GM19239 (cell line): ENCODE data around the gene FOLH1.
"Not testable (repeated sequence)": the region's sequence is repeated elsewhere in the genome, so short reads cannot be mapped to it uniquely, and the experiment has no call there.

Source experiments
- DNase-seq: peaks from one replicate; pipeline ENCODE4 v3.0.0; 2011; ENCODE audit warnings: low spot score; ENCODE audit not compliant: insufficient read length
- FAIRE-seq: peaks from 2 replicates; lab custom pipeline; 2011; peaks lifted over from hg19 to GRCh38; lab: Jason Lieb, UNC

Gene FOLH1

DNA sequence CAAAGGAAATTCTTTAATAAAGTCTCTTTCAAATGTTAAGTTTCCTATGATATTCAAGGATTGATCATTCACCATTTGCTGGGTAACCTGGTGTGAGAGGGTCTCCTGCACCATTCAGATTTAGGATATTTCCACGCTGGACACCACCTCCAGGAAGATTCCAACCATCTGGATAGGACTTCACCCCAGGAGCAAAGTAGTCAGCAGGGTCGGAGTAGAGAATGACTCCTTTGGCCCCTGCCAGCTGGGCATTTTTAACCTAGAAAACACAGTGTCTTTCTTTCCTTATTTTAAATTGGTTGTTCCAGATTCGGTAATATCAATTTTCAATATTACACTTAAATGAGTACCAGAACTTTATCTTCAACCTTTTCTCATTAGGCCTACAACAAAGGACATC lies 22.8 kb downstream of the FOLH1 start:
- DNase-seq, FAIRE-seq: not testable (repeated sequence)

DNA sequence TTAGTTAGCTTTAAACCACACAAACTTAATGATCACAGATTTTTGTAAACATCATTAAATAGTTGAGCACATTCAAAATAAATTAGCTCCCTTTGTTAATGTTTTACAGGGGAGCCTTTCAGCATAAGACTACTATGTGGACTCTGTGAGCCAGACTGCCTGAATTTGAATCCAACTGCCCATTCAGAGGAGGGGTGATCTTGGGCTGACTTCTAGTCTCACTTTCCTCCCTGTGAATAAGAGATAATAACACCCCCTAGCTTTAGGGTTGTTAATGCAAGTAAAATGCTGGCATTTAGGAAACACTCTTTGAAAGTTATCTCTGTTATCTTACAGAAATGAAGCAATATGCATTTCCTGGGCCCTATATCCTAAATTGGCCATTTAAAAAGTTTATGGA lies 23.6 kb downstream of the FOLH1 start:
- not testable (repeated sequence) for DNase-seq, FAIRE-seq

GRCh38 chr11:49177936-49178335 lies 30.5 kb downstream of the FOLH1 start:
- not testable (repeated sequence) for FAIRE-seq, DNase-seq

DNA sequence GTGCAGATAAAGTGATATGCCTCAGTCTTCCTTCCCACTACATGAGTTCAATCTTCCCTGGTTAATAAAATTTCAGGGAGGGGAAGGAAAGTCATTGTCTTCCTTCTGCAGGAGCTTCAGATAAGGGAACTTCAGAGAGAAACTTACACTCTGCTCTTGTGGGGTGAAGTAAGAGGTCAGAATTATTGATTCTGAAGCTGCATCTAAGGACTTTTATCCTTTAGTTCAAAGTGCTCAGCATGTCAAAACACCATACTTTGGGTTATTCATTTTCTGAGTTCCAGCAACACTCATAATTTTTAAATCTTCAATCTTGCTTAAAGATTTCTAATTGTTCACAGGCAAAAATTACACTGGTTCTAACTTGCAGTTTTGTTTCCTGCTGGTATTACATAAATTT lies 33.0 kb downstream of the FOLH1 start:
- FAIRE-seq, DNase-seq: not testable (repeated sequence)

DNA sequence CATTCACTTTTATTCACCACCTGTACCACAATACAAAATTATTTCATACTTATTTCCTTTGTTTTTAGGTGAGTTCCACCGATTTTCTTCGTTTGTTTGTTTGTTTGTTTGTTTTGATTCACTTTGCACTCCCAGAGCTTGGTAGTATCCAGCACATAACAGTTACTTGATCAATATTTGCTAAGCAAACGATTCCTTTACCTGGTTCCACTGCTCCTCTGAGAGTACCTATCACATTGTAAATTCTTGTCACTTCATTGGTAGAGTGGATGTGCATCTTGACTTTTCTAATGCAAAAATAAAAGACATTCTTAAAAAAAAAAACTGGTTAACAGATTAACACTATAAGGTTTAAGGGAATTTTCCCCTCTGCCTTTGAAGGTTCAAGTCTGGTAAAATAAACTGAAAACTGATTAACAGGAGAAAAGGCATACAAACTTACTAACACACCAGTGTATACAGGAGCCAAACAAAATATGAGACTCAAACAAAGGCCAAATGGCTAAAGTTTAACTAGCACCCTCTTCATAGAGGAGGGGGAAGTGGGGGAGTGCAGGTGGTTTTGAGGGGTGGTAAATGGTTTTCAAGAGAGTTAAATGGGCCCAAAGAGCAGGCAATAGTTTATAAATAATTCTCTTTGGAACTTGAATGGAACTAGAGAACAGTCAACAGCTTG lies 33.6 kb downstream of the FOLH1 start:
- not testable (repeated sequence) for DNase-seq, FAIRE-seq

DNA sequence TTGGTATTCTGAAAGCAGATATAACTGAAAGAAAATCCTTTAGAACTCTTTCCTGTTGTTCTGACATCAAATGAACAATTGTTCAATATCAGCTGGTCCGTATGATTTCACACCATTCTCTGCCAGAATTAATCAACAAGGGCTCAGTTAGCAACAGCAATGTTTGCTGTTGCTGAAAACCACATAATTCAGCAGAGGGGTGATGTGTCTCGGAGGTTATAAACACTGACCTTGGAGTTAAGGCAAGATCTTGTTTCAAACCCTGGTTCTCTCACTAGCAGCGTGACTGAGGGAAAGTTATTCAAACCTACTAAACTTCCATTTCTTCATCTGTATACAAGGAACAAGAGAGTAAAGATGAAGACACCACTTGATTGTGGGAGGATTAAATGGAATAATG lies 36.8 kb downstream of the FOLH1 start:
- FAIRE-seq, DNase-seq: not testable (repeated sequence)

GRCh38 chr11:49169579-49169978 lies 38.8 kb downstream of the FOLH1 start:
- not testable (repeated sequence) for DNase-seq, FAIRE-seq

GRCh38 chr11:49168992-49169391 lies 39.4 kb downstream of the FOLH1 start:
- not testable (repeated sequence) for DNase-seq, FAIRE-seq

DNA sequence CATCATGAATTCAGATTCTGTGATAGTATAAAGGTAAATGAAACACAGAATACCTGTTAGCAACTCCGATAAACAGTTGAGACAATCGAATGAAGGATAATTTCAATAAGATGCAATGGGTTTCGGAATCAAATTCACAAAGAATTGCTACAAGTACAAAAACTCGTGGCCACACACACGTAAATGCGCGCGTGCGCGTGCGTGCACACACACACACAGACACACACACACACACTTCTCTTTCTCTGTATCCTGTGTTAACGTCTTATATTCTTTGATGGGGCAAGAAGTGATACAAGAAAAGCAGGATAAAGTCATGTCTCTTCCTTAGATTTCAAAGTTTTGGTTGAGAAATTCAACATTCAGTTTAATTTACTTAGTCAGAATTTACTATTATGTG lies 57.2 kb downstream of the FOLH1 start:
- FAIRE-seq (no peak), DNase-seq (no peak)

- not testable (repeated sequence) for FAIRE-seq, DNase-seq
Measured at GRCh38 chr11:49102356-49102755, 106.0 kb downstream of the FOLH1 start.
